Stomach smooth muscle (tissue), 2 donors: ENCODE data around the gene ELFN2.

Experiments used
- H3K27ac ChIP-seq: one replicate; pipeline ENCODE4 v1.7.0; 2013; ENCODE audit warnings: mild to moderate bottlenecking, low read length, inconsistent platforms
- H3K27me3 ChIP-seq, 2 donors: one replicate each; pipeline ENCODE4 v1.7.0; 2013; ENCODE audit warnings: low read length in 2 of 2; ENCODE audit not compliant: insufficient read depth in 2 of 2, control insufficient read depth in 1 of 2
- H3K36me3 ChIP-seq, 2 donors: one replicate each; pipeline ENCODE4 v1.7.0; 2013; ENCODE audit warnings: low read length in 2 of 2; ENCODE audit not compliant: control insufficient read depth in 2 of 2, insufficient read depth in 2 of 2
- H3K4me1 ChIP-seq: one replicate; pipeline ENCODE4 v1.7.0; 2013; ENCODE audit warnings: low read length; ENCODE audit not compliant: control insufficient read depth, insufficient read depth
- H3K4me3 ChIP-seq, 2 donors: one replicate each; pipeline ENCODE4 v1.7.0; 2013; ENCODE audit warnings: low read length in 2 of 2
- H3K9ac ChIP-seq, 2 donors: one replicate each; pipeline ENCODE4 v1.7.0; 2013; ENCODE audit warnings: low read length in 2 of 2, mild to moderate bottlenecking in 1 of 2
- H3K9me3 ChIP-seq, 2 donors: one replicate each; pipeline ENCODE4 v1.7.0; 2013; ENCODE audit warnings: low read length in 2 of 2; ENCODE audit not compliant: control insufficient read depth in 2 of 2
- donor health status: healthy.
- donor health status: Pancreatic carcinoma.

The ELFN2 gene

DNA sequence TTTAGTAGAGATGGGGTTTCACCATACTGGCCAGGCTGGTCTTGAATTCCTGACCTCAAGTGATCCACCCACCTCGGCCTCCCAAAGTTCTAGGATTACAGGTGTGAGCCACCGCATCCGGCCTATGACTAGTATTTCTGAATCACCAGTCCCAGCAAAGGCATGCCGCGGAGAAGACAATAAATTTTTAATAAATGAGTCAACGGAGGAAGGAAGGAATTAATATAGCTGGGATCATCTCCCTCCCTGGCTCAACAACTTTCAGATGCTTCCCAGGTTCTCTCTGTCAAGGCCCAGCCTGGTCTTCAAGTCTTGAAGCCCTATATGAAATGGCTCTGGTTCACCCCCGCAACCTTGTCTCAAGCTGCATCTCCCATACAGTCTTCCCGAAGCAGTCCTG lies 99.3 kb downstream of the ELFN2 start:
- Histone ChIP-seq H3K9me3 (no peaks in the 10 kb centered on the region), H3K4me1 (no peaks in the 10 kb centered on the region), H3K9ac (no peak overlapping the region), H3K36me3 (no peaks in the 10 kb centered on the region), H3K4me3 (no peak overlapping the region), H3K27ac (no peak overlapping the region), H3K27me3 (peaks cover 44 to 66% of the 10 kb centered on the region in 2 donors)

DNA sequence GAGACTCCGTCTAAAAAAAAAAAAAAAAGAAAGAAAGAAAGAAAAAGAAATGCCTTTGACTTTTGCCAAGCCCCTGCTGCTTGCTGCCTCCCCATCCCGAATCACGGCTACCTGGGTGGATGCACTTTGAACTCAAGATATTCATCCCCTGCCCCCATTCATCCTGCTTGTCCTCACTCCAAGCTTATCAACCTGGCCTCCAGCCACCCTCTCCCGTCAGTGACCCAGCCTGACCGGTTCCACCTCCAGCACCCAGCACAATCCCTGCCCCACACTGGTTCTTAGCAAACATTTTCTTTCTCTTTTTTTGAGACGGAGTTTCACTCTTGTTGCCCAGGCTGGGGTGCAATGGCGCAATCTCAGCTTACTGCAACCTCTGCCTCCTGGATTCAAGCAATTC lies 100.6 kb downstream of the ELFN2 start:
- Histone ChIP-seq H3K9me3 (no peaks in the 10 kb centered on the region), H3K4me3 (no peak overlapping the region), H3K9ac (no peak overlapping the region), H3K27me3 (peaks cover 39 to 59% of the 10 kb centered on the region in 2 donors), H3K4me1 (no peaks in the 10 kb centered on the region), H3K36me3 (no peaks in the 10 kb centered on the region), H3K27ac (no peak overlapping the region)

DNA sequence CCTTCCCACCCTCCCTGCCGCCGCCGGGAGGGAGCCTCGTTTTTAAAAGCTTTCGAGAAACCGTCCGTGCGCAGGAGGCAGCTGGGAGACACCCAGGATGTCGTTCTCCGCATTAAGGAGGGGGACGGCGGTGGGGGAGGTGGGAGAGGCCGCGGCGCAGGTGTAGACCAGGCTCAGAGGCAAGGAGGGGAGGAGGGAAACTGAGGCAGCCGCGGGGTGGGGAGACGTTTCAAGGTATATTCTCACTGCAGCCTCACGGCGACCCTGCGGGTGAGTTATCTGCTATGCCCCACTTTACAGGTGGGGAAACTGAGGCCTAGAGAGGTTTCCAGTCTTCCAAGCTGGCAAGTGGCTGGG lies 102.3 kb downstream of the ELFN2 start:
- Histone ChIP-seq H3K9me3 (no peaks in the 10 kb centered on the region), H3K4me1 (no peaks in the 10 kb centered on the region), H3K36me3 (no peaks in the 10 kb centered on the region), H3K4me3 (no peak overlapping the region), H3K9ac (no peak overlapping the region), H3K27ac (no peak overlapping the region), H3K27me3 (peaks cover 35 to 46% of the 10 kb centered on the region in 2 donors)

- peaks cover 32 to 40% of the 10 kb centered on the region in 2 donors for H3K27me3 ChIP-seq
Observed at GRCh38 chr22:37324340-37325038, 102.8 kb downstream of the ELFN2 start.

DNA sequence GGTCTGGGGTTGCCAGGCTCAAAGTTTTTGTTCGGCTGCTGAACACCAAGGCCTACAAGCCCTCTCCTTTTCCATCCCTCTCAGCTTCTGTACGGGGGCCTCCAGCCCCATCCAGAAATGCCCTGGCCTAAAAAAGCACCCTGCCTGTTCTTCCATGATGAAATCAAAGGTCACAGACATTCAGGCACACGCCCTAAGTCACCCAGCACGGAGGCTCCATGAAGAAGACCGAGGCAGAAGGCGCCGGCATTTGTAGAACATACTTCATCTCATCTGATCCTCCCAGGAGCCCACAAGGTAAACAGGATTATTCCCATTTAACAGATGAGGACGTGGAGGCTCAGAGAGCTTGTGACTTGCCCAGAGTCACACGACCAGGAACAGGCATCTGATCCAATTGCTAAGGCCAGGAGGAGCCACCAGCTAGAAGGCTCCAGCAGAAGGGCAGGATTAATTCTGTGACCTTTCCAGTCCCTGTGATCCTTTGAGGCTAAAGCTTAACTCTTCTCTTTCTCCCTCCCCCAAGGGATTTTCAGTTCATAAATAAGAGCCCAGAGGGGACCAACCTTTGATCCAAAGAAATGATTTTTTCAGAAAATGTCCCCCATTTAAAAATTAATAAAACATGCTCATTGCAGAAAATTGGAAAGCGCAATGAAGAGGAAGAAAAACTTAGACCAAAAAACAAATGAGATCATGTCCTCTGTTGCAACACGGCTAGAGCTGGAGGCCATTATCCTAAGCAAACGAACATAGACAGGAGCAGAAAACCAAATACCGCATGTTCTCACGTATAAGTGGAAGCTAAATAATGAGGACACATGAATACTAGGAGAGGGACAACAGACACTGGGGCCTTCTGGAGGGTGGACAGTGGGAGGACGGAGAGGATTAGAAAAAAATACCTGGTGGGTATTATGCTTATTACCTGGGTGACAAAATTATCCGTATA lies 106.3 kb downstream of the ELFN2 start:
- H3K4me3 ChIP-seq = no peak overlapping the region
- no peaks in the 10 kb centered on the region for H3K9me3 ChIP-seq
- H3K36me3 ChIP-seq = no peaks in the 10 kb centered on the region
- no peak overlapping the region for H3K9ac ChIP-seq
- H3K27me3 ChIP-seq = peaks cover 27 to 30% of the 10 kb centered on the region in 2 donors
- H3K27ac ChIP-seq = no peak overlapping the region
- H3K4me1 ChIP-seq = no peaks in the 10 kb centered on the region

More at GRCh38 chr22:37324340-37325038, 102.8 kb downstream of the ELFN2 start:
- H3K36me3 ChIP-seq = no peaks in the 10 kb centered on the region
- H3K9me3 ChIP-seq = no peaks in the 10 kb centered on the region
- H3K4me1 ChIP-seq = no peaks in the 10 kb centered on the region
- H3K4me3 ChIP-seq = no peak overlapping the region
- H3K27ac ChIP-seq = no peak overlapping the region
- H3K9ac ChIP-seq = no peak overlapping the region

DNA sequence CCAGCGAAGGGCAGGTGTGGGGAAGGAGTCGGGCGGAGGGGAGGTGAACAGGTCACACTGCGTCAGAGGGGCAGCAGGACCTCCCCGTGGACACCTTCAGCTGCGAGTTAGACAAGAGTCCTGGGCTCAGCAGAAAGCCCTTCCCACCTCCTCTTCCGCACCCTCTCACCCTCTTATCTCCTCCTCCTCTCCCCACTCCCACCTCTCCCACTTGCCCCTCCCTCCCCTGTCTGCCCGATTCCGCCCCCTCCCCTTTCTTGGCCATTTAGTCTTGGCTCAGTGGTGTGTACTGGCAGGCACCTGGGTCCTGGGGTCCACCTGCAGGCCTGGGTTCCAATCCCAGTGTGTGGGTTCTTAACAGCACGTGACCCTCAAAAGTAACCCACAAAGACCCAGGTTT lies 107.8 kb downstream of the ELFN2 start:
- Histone ChIP-seq H3K9me3 (no peaks in the 10 kb centered on the region), H3K27me3 (peaks cover 17 to 26% of the 10 kb centered on the region in 2 donors), H3K9ac (no peak overlapping the region), H3K4me1 (no peaks in the 10 kb centered on the region), H3K4me3 (no peak overlapping the region), H3K27ac (no peak overlapping the region), H3K36me3 (no peaks in the 10 kb centered on the region)

- no peak overlapping the region for H3K27ac ChIP-seq
- no peak overlapping the region for H3K4me3 ChIP-seq
- H3K9ac ChIP-seq = no peak overlapping the region
- no peaks in the 10 kb centered on the region for H3K9me3 ChIP-seq
- no peaks in the 10 kb centered on the region for H3K36me3 ChIP-seq
- H3K4me1 ChIP-seq = peaks cover 3% of the 10 kb centered on the region
- peaks cover 11 to 21% of the 10 kb centered on the region in 2 donors for H3K27me3 ChIP-seq
Observed at GRCh38 chr22:37318364-37319109, 108.7 kb downstream of the ELFN2 start.
